Transverse colon (tissue), 4 donors: ENCODE data around the gene AGAP1. TPM values are rescaled to one million over a fixed set of nuclear protein-coding genes. Genes with fewer than 3 reads are reported as not detected.

Experiments used
- DNase-seq: peaks from one replicate; pipeline ENCODE4 v3.0.0-alpha.2; 2019
- H3K27ac ChIP-seq, 4 donors: fragments of 200-600 bp; sonication (generic); 2 replicates each; pipeline ENCODE4 v1.5.1; 2016 to 2018; ENCODE audit warnings: inconsistent platforms in 4 of 4
- H3K27me3 ChIP-seq: fragments of 200-600 bp; sonication (generic); 2 replicates; pipeline ENCODE4 v1.5.1; 2017; ENCODE audit warnings: inconsistent platforms
- H3K36me3 ChIP-seq, 4 donors: fragments of 200-600 bp; sonication (generic); 2 replicates each; pipeline ENCODE4 v1.5.1; 2017 to 2019; ENCODE audit warnings: inconsistent platforms in 4 of 4
- H3K4me1 ChIP-seq, 4 donors: fragments of 200-600 bp; sonication (generic); 2 replicates each; pipeline ENCODE4 v1.5.1; 2017 to 2020; ENCODE audit warnings: inconsistent platforms in 4 of 4
- H3K4me3 ChIP-seq, 4 donors: fragments of 200-600 bp; sonication (generic); 1 replicate in 1 of 4; 2 replicates in 3 of 4; pipeline versions ENCODE4 v1.5.1 to v1.6.1; 2017 to 2019; ENCODE audit warnings: inconsistent platforms in 4 of 4
- H3K9me3 ChIP-seq, 2 donors: fragments of 200-600 bp; sonication (generic); 2 replicates each; pipeline ENCODE4 v1.5.1; 2017 to 2019; ENCODE audit warnings: inconsistent platforms in 2 of 2
- CTCF ChIP-seq, 5 experiments: fragments of 200-600 bp in 3 of 5; fragments of 450-650 bp in 2 of 5; sonication (generic) in 3 of 5; IDR thresholded peaks; 1 replicate in 2 of 5; 2 replicates in 3 of 5; pipeline ENCODE4 v1.5.1; 2016 to 2017; ENCODE audit warnings: antibody characterized with exemption in 5 of 5, inconsistent platforms in 3 of 5, mild to moderate bottlenecking in 2 of 5, moderate library complexity in 1 of 5
- EP300 ChIP-seq: sonication (generic); formaldehyde crosslinking; IDR thresholded peaks from one replicate; pipeline ENCODE4 v1.6.1; 2017; ENCODE audit warnings: antibody characterized with exemption, low read depth
- POLR2A ChIP-seq: fragments of 450-650 bp; IDR thresholded peaks from one replicate; pipeline ENCODE4 v1.6.1; 2016; ENCODE audit warnings: antibody characterized with exemption, mild to moderate bottlenecking, moderate library complexity
- POLR2AphosphoS5 ChIP-seq, 3 donors: sonication (generic); formaldehyde crosslinking; IDR thresholded peaks; one replicate each; pipeline ENCODE4 v1.6.1; 2016; ENCODE audit warnings: antibody characterized with exemption in 3 of 3
- WGBS, 2 donors: methylation state at CpG; one replicate each; pipeline ENCODE4 v1.1.5; 2018; ENCODE audit warnings: low coverage in 1 of 2; 5-methylcytosine and 5-hydroxymethylcytosine counted together
- in situ Hi-C, 4 donors: fragments of 200-750 bp; cut with MboI; loops; one replicate each; pipeline versions ENCODE4 v1.15.0 to v1.15.1; 2017; ENCODE audit warnings: low sequenced_read_pairs in 3 of 4, low pct_ligation_motif_present in 1 of 4, low pct_unique_long_range_greater_than_20kb in 1 of 4
- intact Hi-C: fragments of 100-400 bp; cut with DNase I; formaldehyde crosslinking; loops from one replicate; pipeline ENCODE4 v1.15.1; 2023; ENCODE audit warnings: low total_unique reads
- total RNA-seq, 4 donors: library from RNA; depleted of rRNA; stranded (reverse); fragments of >200 nt; gene quantifications; one replicate each; pipeline ENCODE4 v1.1.0, GENCODE V29; 2016

AGAP1 gene
- total RNA-seq, 4 donors from 2014 or later: 56.1 to 96.9 (median 71.2) TPM

- Histone ChIP-seq H3K27ac (no peak overlapping the region), H3K36me3 (no peaks in the 10 kb centered on the region), H3K4me1 (no peaks in the 10 kb centered on the region), H3K9me3 (no peaks in the 10 kb centered on the region), H3K27me3 (no peaks in the 10 kb centered on the region), H3K4me3 (no peak overlapping the region)
- no peak for DNase-seq
- in situ Hi-C loops (no loop called here), intact Hi-C loops (no loop called here)
- TF ChIP-seq CTCF (IDR thresholded peaks at IDR 0.05) (no peak), POLR2A (no peak), EP300 (no peak), POLR2AphosphoS5 (IDR thresholded peaks at IDR 0.05) (no peak)
- 73 to 84% methylated on average over 4 to 27 of the region's 27 CpGs for WGBS, 2 donors
Observed at GRCh38 chr2:235864733-235865515, 371.1 kb downstream of the AGAP1 start.

GRCh38 chr2:235866373-235866772 lies 372.5 kb downstream of the AGAP1 start:
- intact Hi-C loops: no loop called here

GRCh38 chr2:235868224-235868623 lies 374.4 kb downstream of the AGAP1 start:
- intact Hi-C loops: no loop called here
- Histone ChIP-seq H3K27ac (no peak overlapping the region), H3K4me1 (no peaks in the 10 kb centered on the region), H3K27me3 (no peaks in the 10 kb centered on the region), H3K36me3 (no peaks in the 10 kb centered on the region), H3K4me3 (no peak overlapping the region), H3K9me3 (no peaks in the 10 kb centered on the region)
- TF ChIP-seq POLR2A: no peak
- no peak for TF ChIP-seq EP300
- no peak for TF ChIP-seq CTCF (IDR thresholded peaks at IDR 0.05)
- TF ChIP-seq POLR2AphosphoS5 (IDR thresholded peaks at IDR 0.05): no peak
- in situ Hi-C loops: no loop called here
- no peak for DNase-seq
- 93% methylated on average over 16 of the region's 16 CpGs; no CpG with 5 or more reads in 1 of the 2 donors for WGBS, 2 donors

More at GRCh38 chr2:235866373-235866772, 372.5 kb downstream of the AGAP1 start:
- H3K27me3 ChIP-seq: no peaks in the 10 kb centered on the region
- WGBS, 2 donors: 93% methylated on average over 4 of the region's 4 CpGs; no CpG with 5 or more reads in 1 of the 2 donors
- no peaks in the 10 kb centered on the region for H3K36me3 ChIP-seq
- H3K9me3 ChIP-seq: no peaks in the 10 kb centered on the region
- no peak overlapping the region for H3K4me3 ChIP-seq
- H3K4me1 ChIP-seq: no peaks in the 10 kb centered on the region
- in situ Hi-C loops: no loop called here
- DNase-seq: no peak
- no peak overlapping the region for H3K27ac ChIP-seq
- TF ChIP-seq EP300 (no peak), CTCF (IDR thresholded peaks at IDR 0.05) (no peak), POLR2AphosphoS5 (IDR thresholded peaks at IDR 0.05) (no peak), POLR2A (no peak)

- H3K27ac ChIP-seq: no peak overlapping the region
- no peaks in the 10 kb centered on the region for H3K27me3 ChIP-seq
- intact Hi-C loops: no loop called here
- in situ Hi-C loops: no loop called here
- TF ChIP-seq POLR2A: no peak
- TF ChIP-seq CTCF (IDR thresholded peaks at IDR 0.05): no peak
- TF ChIP-seq POLR2AphosphoS5 (IDR thresholded peaks at IDR 0.05): no peak
- TF ChIP-seq EP300: no peak
- no peaks in the 10 kb centered on the region for H3K9me3 ChIP-seq
- H3K4me3 ChIP-seq: no peak overlapping the region
- WGBS, 2 donors: 71 to 92% methylated on average over 2 of the region's 2 CpGs
- DNase-seq: no peak
- no peaks in the 10 kb centered on the region for H3K4me1 ChIP-seq
- H3K36me3 ChIP-seq: no peaks in the 10 kb centered on the region
Observed at GRCh38 chr2:235868645-235869044, 374.8 kb downstream of the AGAP1 start.
